Measurements from ENCODE around the gene STARD5.

The STARD5 gene

GRCh38 chr15:81347910-81348309 is 24.0 kb upstream of the STARD5 start:
- TF ChIP-seq CTCF (IDR thresholded peaks at IDR 0.05; ENCODE audit: low read depth, low read length): no peak
- DNase-seq (ENCODE audit: extremely low read depth, low read depth): no peak

GRCh38 chr15:81346611-81347010 is 22.7 kb upstream of the STARD5 start:
- TF ChIP-seq CTCF (IDR thresholded peaks at IDR 0.05; ENCODE audit: low read depth, low read length): no peak
- DNase-seq (ENCODE audit: extremely low read depth, low read depth): no peak

GRCh38 chr15:81343371-81343770 is 19.4 kb upstream of the STARD5 start:
- no peak for TF ChIP-seq CTCF (IDR thresholded peaks at IDR 0.05; ENCODE audit: low read depth, low read length)
- DNase-seq (ENCODE audit: extremely low read depth, low read depth): no peak

- TF ChIP-seq CTCF (IDR thresholded peaks at IDR 0.05; ENCODE audit: low read depth, low read length): no peak
- DNase-seq (ENCODE audit: extremely low read depth, low read depth): no peak
Measured at GRCh38 chr15:81341351-81341750, 17.4 kb upstream of the STARD5 start.

GRCh38 chr15:81339851-81340250 is 15.9 kb upstream of the STARD5 start:
- no peak for TF ChIP-seq CTCF (IDR thresholded peaks at IDR 0.05; ENCODE audit: low read depth, low read length)
- DNase-seq (ENCODE audit: extremely low read depth, low read depth): no peak

- no peak for DNase-seq (ENCODE audit: extremely low read depth, low read depth)
- TF ChIP-seq CTCF (IDR thresholded peaks at IDR 0.05; ENCODE audit: low read depth, low read length): no peak
Measured at GRCh38 chr15:81339321-81339720, 15.4 kb upstream of the STARD5 start.

GRCh38 chr15:81338170-81339007 is 14.4 kb upstream of the STARD5 start:
- peak; percentile 31 for DNase-seq (ENCODE audit: extremely low read depth, low read depth)
- TF ChIP-seq CTCF (IDR thresholded peaks at IDR 0.05; ENCODE audit: low read depth, low read length): no peak
